HG02678 (cell line): ENCODE results near the gene SERPINA6.
"Not testable (repeated sequence)": the region's sequence is repeated elsewhere in the genome, so short reads cannot be mapped to it uniquely, and the experiment has no call there.

Experiments used
- ATAC-seq: cut with Tn5 transposase; IDR thresholded peaks from one replicate; pipeline ENCODE4 v1.9.1; 2021; ENCODE audit warnings: mild to moderate bottlenecking, moderate library complexity; ENCODE audit not compliant: unreplicated experiment

The SERPINA6 gene

DNA sequence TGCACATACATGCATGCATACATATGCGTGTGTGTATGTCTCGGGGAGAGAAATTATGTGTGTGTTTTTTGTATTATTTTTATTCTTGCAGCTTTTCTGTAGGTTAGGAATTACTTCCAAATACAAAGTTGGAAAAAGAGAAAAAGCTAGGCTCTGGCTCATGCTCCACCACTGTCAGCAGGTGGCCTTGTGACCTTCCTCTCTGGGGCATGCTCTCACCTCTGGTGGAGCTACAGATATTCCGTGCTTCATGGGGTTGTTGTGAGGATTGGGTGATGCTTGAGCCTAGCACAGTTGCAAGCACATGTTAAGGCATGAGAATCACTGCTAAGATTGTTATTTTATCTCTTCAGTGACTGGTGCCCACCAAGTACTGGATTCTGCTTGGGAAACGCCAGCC is 6.7 kb upstream of the SERPINA6 start:
- no peak for ATAC-seq

DNA sequence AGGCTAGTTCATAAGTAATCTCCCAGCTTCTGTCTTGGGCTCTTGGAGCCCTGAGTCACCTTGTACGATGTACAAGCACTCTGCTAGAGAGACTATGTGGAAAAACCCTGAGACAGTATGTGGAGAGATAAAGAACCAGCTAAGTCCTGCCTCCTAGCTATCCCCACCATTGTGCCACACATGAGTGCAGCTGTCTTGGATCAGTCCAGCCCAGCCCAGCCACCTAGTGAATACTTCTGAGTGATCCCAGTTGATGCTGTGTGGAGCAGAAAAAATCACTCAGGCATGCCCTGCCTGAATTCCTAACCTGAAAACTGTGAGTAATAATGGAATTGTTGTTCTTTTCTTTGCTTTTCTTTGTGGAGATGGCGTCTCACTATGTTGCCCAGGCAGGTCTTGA is 5.1 kb upstream of the SERPINA6 start:
- ATAC-seq = no peak

DNA sequence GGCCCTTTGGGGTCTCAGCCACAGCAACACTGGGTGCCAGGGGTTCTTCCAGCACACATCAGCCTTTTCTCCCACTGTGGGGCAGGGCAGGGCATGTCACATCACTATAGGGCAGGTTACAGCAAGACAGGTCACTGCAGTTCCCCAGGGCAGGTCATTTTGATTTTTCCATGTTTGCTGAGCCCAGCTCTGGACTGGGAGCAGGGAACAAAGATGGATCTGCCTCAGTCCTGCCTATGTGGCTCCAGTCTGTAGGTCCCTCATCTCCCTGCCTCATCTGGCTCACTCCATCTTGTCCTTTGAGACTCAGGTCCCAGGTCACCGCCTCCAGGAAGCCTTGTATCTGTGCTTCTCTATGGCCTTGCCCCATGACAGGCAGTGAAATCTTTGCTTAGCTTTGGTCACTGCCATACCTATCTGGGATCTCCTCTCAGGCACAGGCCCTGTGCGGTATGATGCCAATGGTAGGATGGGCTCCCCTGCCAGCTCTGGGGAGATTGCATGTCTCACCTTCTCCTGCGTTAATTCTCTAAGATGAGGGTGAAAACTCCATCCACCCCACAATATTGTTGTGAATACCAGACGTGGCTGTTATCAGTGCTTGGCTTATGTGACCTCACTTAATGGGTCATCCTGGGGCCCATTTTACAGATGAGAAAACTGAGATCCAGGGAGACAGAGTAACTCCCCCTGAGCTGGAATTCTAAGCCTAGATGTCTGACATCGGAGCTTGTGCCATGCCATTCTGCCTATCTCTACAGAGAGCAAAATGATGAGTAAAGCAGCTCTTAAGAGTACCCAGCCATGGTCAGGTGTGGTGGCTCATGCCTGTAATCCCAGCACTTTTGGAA is 1.5 kb downstream of the SERPINA6 start:
- no peak for ATAC-seq

DNA sequence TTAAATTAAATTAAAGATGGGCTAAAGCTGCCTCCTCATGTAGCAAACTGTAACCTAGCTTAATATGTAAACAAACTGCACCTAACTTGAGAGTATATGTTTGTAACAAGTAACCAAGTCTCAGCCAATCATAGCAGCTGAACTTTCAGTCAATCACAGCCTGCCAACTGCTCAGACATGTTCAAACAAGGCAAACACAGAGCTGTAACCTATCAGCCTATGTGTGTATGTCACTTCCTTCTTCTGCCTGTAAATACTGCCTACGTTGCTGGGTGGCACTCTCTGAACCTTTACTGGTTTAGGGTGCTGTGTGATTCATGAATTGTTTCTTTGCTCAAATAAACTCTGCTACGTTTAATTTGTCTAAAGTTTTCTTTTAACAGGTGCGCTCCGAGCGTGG is 2.9 kb downstream of the SERPINA6 start:
- no peak for ATAC-seq

DNA sequence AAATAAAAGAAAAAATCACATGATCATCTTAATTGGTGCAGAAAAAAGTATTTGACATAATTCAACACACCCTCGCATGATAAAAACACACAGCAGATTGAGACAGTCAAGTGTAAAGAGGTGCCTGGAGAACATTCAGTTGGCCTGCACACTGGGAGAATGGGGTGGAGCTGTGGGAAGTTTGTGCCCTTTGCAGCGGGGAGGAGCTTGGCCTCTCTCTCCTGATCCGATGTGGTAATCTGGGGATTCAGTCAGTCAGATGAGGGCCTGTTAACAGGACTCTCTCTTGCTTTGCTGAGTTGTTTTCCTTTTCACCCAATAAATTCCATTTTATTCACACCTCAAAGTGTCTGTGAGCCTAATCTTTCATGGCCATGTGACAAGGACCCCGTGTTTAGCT is 5.9 kb downstream of the SERPINA6 start:
- ATAC-seq = no peak

DNA sequence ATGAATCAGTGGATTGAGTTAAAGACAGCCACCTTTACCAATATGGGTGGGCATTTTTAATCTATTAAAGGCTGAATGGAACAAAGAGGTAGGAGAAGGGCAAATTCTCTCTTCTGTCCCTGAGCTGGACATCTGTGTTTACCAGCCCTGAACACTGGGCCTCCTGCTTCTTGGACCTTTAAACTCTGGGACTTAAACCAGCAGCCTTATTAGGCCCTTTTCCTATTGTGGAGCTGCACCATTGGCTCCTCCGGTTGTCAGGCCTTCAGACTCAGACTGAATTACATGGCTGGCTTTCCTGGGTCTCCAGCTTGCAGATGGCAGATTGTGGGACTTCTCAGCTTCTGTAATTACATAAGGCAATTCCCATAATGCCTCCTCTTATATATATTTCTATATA is 6.4 kb downstream of the SERPINA6 start:
- no peak for ATAC-seq

DNA sequence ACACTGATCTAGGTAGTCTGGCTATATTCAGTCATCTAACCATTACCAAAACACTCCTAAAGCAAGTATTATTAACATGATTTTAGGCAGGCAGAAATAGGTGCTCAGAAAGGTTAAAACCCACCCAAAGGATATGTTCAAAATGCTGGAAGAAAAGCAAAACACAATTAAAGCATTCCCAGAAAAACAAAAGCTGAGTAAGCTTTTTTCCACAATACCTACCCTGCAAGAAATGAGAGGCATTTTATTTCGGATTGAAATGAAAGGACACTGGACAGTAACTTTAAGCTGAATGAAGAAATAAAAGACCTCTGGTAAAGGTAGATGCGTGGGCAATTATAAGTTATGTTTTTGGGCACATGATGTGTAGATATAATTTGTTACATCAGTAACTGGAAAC is 8.2 kb downstream of the SERPINA6 start:
- no peak for ATAC-seq

DNA sequence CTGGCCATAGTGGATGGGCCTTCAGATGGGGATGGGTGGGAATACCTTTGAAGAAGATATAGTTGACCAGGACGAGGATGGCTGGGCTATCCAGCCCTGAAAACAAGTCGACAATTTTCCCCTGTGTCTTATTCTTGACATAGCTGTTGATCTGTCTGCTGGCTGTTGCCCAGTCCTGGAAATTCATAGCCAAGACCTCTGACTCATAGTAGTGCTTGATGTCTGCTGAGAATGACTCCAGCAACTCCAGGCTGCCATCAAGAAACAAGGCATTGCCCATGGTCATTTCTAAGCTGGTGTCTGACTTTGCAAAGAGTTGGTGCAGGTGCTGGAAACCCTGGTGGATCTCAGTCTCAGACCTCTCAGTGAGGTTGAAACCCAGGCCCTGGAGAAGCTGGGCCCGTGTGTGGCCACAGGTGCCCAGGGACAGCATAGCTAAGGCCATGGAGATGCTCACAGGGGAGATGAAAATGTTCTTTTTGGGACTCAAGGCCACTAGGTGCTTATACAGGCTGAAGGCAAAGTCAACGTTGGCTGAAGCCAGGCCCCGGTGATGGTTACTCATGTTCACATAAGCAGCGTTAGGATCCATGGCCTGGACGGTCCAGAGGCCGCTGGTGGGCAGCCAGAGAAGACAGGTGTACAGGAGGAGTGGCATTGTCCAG is 9.0 kb downstream of the SERPINA6 start:
- no peak for ATAC-seq

DNA sequence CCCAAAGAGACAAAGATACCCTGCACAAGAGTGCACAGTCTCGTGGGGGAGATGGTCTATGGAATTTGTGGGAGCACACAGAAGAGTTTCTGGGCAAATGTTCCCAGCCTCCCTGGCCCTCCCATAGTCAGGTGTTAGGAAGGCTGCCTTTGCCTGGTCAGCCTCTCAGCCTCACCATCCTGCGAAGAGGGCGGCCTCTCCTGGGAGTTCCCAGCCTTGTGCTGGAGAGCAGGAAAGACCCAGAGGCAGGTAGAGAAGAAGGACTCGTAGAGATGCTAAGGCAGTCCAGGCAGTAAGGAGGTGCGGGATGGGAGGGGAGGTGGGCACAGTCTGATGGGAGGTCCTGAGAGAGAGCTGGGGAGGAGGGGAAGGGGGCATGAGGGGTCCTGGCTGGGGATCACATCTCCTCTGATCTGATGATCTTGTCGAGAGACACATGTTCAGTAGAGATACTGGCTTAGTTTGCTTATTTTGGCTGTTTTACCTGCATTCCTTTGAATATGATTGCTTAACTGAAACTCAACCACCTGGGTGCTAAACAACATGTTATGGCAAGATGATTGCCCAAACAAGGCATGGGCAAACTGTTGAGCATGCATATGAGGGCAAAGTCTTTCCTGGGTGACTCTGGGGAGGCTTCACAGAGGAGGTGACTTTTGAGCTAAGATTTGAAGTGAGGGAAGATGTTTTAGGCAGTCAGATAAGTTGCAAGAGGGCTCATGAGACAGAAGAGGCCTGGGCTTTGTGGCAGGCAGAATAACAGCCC is 10.5 kb downstream of the SERPINA6 start:
- ATAC-seq = no peak

DNA sequence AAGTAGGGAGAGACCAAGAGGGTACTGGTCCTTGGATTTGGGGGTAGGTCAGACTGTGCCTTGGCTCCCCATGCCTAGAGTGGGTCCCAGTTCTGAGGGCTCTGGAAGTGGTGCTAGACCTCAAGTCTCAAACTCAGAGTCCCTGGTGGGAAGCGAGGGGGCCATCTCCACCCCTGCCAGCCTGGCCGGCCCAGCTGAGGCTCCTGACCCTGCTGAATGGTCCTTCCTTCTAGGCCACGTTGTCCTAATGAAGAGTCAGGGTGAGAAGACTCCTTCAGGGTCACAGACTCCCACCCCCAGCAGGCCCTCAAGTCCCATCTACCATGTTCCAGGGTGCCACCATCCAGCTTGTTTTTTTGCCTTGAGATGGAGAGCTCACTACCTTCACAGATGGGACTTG is 12.9 kb downstream of the SERPINA6 start:
- no peak for ATAC-seq

DNA sequence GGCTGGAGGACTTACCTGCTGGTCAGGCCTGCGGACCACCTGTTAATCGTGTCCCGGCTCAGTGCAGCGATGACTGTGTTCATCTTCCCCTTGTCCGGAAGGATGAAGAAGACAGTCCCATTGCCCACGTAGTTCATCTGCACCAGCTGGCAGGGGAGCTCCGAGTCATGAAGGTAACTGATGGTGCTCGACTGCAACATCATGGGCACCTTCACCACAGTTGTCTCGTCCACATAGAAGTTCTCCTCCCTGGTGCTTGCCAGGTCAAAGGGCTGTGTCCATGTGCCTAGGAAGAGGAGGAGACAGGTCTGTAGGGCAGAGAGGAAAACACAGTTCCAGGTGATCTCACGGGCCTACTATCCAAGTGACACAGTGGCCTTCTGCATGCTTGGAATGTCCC is 13.4 kb downstream of the SERPINA6 start:
- ATAC-seq = no peak

DNA sequence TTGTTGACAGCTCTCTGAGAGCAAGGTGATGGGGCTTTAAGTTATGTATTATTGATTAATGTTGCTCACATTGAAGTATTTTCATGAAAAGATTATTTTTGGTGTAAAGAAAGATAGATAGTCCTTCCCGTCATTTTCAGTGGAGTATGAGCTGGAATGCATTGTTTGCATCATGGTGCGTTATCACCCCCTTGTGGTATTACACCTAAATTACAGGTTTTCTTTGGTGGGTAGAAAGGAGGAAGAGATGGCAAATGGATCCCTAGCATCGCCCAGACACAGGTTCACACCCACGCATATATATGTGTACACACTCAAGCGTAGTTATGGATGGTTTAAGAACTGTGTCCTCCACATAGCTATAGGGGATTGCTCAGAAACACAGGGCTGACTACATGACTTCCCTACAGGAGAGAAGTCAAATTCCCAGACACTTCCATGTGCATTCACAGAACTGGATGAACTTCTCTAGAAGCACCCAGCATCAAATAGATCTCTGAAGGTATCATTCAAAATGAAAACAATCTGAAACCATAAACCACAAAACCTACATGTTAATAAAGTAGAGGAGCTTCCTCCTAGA is 15.6 kb downstream of the SERPINA6 start:
- ATAC-seq = no peak

DNA sequence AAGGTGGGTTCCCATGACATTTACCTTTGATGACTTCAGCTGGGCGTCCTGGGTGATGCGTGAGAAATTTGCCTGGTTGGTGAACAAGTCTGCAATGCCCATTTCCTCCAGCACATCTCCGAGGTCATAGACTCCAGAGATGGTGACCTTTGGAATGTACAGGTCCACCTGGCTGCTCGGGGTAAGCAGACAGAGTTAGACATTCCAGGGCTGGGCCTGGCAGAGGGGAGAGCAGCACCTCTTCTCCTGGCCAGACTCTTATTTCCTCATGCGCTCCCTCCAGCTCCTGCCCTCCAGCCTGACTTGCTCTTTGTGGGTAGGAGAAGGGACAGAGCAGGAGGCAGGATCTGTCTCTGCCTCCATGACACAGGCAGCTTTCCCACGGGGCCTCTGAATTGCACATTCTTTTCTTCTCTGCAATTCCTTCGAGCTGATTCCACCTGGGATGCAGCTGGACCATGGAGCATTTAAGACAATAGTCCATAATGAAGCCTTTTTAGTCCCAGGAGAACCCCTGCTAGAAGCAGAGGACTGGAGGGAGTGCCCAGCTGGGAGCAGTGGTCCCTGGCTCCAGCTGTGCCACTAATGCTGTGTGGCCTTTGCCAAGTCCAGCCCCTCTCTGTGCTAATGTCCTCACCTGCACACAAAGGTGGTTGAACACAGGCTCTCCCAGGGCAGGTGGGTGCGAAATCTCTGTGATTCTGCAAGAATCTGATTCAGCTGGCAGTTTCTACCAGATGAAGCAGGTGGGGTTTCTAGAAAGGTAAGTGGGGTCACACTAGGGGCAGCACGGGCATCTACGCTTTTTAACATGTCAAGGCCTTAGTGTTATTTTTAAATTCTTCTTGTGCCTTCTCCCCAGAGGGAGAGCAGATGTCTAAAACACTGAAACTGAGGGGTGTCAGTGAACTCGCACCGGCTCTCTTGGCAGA is 16.8 kb downstream of the SERPINA6 start:
- ATAC-seq = no peak

DNA sequence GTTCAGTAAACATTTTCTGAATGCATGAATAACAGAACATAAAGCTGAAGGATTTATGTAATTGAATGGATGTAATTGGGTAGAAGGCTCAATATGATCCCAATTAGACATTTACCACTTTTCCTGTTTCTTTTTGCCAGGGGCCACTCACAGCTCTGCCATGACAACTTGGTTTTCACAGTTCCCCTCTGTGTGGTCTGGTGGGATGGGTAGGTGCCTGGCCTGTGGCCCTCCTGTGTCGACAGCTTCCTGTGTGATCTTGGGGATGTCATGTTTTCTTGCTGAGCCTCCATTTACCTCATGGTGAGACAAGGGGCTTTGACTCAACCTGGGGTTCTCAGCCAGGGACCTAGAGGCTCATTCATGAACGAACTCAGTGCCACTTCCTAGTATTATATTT is 17.5 kb downstream of the SERPINA6 start:
- ATAC-seq = no peak

DNA sequence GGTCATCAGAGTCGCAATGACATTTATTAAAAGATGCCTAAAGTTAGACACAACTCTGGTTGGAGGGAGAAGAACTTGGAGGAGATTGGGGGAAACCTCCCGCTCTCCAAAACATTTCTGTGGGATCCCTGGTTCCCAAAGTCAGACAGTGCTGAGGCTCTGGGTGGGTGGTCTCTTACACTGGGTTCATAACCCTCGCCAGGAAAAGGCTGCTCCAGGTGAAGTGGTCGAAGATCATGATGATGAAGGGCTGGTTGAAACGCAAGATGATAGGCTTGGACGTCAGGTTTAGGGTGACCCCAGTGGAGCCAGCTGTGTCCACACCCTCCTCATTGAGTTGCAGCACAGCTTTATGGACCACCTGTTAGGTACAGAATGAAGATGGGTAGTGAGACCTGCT is 18.9 kb downstream of the SERPINA6 start:
- ATAC-seq = no peak

DNA sequence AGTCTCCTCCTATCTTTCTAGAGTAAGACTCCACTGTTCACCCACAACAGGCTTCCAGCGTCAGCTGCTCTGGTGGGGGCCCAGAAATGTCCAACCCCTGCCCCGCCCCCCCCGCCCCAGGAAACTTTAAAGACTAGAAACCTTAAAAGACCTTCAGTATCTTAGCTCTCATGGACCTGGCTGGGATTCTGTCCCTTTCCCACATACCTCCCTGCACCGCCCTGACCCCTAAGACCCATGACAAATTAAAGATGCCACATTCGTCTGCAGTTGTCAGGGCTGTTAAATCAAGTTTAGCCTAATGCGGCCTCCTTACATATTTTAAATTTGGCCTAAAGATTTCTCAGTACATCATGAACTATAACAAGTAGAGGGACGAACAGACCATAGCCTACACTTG is 20.0 kb downstream of the SERPINA6 start:
- no peak for ATAC-seq

DNA sequence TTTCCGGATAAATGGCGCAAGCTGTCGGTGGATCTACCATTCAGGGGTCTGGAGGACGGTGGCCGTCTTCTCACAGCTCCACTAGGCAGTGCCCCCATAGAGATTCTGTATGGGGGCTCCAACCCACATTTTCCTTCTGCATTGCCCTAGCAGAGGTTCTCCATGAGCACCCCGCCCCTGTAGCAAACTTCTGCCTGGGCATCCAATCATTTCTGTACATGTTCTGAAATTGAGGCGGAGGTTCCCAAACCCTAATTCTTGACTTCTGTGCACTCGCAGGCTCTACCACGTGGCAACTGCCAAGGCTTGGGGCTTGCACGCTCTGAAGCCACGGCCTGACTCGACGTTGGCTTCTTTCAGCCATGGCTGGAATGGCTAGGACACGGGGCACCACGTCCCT is 25.0 kb downstream of the SERPINA6 start:
- no peak for ATAC-seq

DNA sequence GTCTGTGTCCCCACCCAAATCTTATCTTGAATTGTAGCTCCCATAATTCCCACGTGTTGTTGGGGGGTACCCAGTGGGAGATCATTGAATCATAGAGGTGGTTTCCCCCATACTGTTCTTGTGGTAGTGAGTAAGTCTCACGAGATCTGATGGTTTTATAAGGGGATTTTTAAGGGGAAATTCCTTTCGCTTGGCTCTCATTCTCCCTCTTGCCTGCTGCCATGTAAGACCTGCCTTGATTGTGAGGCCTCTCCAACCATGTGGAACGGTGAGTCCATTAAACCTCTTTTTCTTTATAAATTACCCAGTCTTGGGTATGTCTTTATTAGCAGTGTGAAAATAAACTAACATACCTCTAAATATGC is 27.0 kb downstream of the SERPINA6 start:
- not testable (repeated sequence) for ATAC-seq

DNA sequence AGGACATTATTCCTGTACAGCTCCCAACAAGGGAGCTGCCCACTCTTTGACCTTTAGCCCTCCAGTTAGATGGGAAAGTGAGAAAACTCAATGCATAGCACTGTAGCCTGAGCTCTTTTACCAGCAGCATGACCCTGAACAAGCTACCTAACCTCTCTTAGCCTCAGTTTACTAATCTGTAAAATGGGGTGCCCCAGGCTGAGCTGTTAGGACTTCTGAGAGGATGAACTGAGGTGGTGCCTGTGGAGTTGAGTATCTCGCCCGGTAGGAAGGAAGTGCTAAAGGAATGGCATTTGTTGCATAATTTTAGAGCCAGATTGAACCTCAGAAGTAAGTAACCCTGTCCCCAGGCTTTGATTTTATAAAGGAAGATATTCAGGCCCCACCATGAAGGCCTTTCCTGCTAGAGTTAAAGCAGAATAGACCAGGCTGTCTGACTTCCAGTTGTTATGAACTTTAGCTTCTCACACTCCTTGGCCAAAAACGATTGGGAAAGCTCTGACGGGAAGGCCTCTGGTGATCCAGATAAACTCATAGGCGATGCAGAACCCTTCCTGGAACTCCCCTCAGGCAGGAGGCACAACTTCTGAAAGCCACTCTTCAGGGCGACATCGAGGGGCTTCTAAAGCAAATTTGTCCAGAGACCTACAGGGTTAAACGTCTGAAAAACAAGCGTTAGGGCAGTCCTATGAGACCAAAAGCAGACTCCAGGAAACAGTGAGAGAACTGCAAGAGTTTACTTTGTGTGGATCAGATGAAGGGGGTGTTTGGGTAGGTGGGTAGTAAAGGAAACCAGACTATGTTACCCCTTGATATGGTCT is 27.6 kb downstream of the SERPINA6 start:
- ATAC-seq = no peak

DNA sequence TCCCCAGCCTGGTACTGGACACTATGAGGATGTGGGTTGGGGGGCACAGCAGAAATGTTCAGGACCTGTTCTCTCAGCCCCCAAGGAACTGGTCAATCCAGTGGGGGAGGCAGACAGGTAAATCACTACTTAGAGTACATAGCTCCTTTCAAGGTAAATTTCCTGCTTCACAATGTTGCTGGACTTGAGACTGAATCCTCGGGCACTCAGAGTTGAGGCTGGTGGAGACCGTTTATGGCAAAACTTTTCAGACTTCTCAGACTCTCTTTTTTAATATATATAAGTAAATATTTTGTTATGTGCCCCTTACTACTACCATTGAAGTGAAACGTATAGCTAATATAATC is 29.6 kb downstream of the SERPINA6 start:
- no peak for ATAC-seq
